GOT3 (cell line): ENCODE measurements around the gene PPFIA4.

Experiments
- DNase-seq: peaks from one replicate; lab custom pipeline; 2025; ENCODE audit warnings: mixed read lengths; lab: John Stamatoyannopoulos, UW

Gene PPFIA4

GRCh38 chr1:203041351-203041932 is 15.2 kb downstream of the PPFIA4 start:
- DNase-seq = no peak

DNA sequence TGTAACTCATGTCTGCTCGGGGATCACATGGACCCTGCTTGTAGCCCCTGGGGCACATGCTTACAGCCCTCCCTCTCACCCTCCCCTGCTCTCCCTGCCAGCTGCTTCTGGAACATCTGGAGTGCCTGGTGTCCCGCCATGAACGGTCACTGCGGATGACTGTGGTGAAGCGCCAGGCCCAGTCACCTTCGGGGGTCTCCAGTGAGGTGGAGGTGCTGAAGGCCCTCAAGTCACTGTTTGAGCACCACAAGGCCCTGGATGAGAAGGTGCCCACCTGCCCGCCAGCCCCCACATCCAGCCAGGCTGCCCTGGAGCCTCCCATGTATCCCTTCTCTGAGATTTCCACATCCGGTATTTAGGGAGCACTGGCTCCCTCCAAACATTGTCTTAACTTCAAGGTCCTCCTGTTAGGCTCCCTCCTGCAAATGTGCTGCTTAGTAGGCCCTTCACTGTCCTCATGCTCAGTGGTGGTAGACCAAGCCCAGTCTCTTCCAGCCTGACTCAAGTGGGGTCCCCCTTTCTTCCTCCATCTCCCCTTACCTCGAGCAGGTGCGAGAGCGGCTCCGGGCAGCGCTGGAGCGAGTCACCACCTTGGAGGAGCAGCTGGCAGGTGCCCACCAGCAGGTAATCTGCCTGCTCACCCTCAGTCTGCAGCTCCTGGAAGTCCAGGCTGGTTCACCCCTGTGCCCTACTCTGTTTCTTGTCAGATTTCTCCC is 17.7 kb downstream of the PPFIA4 start:
- no peak for DNase-seq

DNA sequence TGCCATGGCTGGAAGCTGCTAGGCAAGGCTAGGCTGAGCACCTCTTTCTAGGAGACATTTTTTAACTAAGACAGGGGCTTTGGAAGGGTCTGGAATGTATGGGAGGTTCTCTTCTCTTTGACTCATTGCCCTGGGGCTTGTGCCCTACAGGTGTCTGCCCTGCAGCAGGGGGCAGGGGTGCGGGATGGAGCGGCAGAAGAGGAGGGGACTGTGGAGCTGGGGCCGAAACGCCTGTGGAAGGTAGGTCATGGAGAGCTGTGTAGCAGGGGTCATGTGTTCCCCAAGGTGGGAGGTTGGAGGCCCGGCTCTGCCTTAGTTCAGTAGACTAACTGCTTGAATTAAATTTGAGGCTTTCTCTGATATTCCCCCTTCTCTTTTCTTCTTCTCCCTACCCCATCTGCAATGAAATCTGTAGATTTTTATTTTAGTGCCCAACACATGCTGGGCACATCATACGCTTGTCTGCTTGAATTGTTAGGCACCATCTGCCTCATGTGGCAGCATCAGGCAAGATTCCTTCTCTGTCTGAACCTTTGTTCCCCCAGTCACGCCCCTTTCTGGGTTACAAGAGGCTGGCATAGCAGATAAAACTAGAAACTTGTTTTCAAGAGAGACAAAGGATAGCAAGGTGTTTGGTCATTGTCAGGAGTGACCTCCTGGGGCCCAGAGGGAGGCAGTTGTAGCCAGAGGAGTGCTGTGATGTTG is 18.4 kb downstream of the PPFIA4 start:
- no peak for DNase-seq

GRCh38 chr1:203045336-203045735 is 19.0 kb downstream of the PPFIA4 start:
- no peak for DNase-seq

- DNase-seq = no peak
These were observed 19.7 kb downstream of the PPFIA4 start for GRCh38 chr1:203045821-203046594.

- DNase-seq = no peak
These were observed 20.8 kb downstream of the PPFIA4 start for GRCh38 chr1:203046984-203047630.

DNA sequence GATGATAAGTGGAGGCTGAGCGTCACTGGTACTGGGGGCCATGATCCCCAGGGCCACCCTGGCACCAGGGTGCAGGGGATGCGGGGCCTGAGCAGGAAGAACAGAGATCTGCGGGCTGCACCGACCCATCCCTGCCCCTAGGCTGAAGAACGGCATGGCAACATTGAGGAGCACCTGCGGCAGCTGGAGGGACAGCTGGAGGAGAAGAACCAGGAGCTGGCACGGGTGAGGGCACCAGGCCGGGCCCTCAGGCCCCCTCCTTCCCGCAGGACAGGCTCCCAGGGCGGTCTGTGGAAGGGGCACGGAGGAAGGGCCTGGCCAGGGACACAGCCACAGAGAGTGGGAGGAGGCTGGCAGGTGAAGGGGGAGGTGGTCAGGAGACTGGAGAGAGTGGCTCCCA is 21.8 kb downstream of the PPFIA4 start:
- no peak for DNase-seq

DNA sequence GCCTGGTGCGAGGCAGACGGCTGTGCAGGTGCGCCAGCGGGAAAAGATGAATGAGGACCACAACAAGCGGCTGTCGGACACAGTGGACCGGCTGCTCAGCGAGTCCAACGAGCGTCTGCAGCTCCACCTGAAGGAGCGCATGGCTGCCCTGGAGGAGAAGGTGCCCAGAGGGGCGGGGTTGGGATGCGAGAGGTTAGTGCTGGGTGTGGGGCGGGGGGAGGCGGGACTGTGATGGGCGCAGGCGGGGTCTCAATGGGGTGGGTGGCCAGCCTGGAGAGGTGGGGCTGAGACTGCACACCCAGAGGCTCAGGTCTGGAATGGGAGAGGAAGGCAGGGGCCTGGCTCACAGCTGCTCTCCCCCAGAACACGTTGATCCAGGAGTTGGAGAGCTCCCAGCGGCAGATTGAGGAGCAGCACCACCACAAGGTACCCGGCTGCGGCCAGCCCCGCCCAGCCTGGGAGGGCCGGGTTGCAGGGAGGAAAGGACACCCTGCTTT is 22.3 kb downstream of the PPFIA4 start:
- no peak for DNase-seq

- no peak for DNase-seq
These were observed 22.8 kb downstream of the PPFIA4 start for GRCh38 chr1:203049077-203049476.

DNA sequence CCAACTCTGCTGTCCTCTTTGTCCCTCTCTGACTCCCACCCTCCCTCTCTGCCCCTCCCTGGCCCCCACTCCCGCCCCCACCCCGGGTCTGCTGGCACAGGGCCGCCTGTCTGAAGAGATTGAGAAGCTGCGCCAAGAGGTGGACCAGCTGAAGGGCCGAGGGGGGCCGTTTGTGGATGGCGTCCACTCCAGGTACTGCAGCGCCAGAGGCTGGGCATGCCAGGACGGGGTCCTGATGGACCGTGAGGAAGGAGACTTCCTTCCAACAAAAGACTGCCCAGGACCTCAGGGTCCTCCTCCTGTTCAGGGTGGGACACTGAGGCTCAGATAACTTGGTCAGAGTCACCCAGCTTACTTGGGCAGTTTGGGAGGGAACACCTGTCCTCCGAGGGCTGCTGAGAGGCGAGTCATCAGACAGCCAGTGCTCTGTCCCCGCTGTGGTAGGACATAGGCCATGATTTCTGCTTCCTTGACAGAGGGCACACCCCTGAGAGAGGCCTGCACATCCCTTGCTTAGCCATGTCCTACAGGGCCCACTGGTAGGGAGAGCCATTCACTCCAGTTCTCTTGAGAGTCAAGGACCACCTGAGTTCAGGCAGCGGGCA is 23.4 kb downstream of the PPFIA4 start:
- DNase-seq = no peak

GRCh38 chr1:203050826-203051225 is 24.5 kb downstream of the PPFIA4 start:
- DNase-seq = no peak

DNA sequence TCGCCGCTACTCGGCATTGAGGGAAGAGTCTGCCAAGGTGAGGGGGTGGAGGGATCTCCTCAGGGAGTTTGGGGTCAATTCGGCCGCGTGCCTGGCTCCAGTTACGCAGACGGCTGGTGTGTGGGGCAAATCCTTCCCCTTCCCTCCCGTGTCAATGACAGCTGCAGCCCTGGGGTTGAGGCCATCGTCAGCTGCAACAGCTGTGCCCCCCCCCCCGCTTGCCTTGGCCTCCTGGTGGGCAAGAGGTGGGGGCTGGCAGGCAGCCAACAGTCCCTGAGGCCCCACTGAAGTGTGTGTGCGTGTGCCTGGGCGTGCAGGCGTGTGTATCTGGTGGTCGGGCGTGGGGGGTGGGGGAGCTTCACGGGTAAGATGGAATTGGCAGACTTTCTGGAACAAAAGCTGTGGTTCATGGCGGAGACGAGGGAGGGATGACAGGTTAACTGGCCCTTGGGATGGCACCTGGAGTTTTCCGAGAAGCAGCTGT is 25.6 kb downstream of the PPFIA4 start:
- DNase-seq = no peak

GRCh38 chr1:203052601-203053000 is 26.3 kb downstream of the PPFIA4 start:
- no peak for DNase-seq

GRCh38 chr1:203054184-203054583 is 27.9 kb downstream of the PPFIA4 start:
- no peak for DNase-seq

- DNase-seq = no peak
These were observed 28.4 kb downstream of the PPFIA4 start for GRCh38 chr1:203054642-203055041.

- DNase-seq = no peak
These were observed 29.0 kb downstream of the PPFIA4 start for GRCh38 chr1:203055161-203055799.

DNA sequence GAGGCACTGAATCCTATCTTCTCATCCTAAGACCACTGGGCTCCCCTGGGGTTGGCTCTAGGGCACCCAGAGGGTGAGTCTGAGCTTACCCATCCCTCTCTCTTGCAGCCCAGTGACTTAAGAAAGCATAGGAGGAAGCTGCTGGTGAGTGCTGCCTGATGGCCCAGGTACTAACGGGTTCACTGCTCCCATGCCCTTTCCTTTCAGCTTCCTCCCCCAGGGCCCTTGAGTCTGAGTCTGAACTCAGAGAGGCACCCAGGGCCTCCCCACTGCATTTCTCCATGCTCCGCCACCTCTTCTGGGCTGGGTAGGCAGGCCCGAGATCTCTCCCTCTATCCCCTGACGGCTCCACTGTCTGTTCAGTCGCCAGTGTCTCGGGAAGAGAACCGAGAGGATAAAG is 29.7 kb downstream of the PPFIA4 start:
- no peak for DNase-seq

DNA sequence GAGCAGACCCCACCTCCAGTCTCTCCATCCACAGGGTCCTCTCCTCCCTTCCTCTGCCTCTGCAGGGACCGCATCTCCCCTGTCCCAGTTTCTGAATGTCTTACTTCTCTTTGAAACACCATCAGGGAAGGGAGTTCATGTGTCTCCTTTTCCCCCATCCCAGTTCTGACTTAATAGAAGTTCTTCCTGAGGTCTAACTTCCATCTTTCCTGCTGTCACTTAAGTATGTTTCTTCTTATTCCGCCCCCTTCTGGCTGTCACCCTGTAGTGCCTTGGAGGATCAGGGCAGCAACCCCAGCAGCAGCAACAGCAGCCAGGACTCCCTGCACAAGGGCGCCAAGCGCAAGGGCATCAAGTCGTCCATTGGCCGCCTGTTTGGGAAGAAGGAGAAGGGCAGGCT is 30.2 kb downstream of the PPFIA4 start:
- DNase-seq = no peak

GRCh38 chr1:203057911-203058675 is 31.8 kb downstream of the PPFIA4 start:
- no peak for DNase-seq

DNA sequence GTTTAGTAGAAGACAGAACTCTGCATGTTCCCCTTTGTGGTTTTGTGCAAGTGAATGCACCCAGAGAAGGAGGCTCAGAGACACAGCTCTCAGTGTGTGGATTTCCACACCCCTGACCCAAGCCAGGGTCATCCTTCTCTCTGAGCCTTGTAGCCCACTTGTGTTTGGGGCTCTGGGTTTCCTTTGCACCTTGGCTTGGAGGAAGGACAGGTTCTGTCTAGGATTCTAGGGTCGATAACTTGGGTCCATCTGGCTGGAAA is 32.3 kb downstream of the PPFIA4 start:
- no peak for DNase-seq
